ENCODE data around the gene TRIM43B. TPM values are rescaled to one million over a fixed set of nuclear protein-coding genes. Genes with fewer than 3 reads are reported as not detected.
"Not testable (repeated sequence)": the region's sequence is repeated elsewhere in the genome, so short reads cannot be mapped to it uniquely, and the experiment has no call there.

Gene TRIM43B
- total RNA-seq, 1 experiment from 2014 or later, result not detected

DNA sequence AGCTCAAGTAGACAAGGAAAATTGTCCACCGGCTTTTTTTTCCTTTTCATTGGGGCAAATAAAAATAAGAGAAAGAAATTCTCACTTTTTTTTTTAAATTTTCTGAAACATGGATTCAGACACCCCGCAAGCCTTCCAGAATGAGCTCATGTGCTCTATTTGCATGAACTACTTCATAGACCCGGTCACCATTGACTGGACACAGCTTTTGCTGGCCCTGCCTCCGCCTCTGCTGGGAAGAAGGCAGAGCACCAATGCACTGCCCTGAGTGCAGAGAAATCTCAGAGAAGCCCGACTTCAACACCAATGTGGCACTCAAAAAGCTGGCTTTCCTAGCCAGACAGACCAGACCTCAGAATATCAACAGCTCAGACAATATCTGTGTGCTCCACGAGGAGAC, 30.2 kb upstream of the TRIM43B start (continued):
- no peak for TF ChIP-seq ETV6 (CRISPR knock-in tag; IDR thresholded peaks at IDR 0.05)
- TF ChIP-seq, protein P1, sequence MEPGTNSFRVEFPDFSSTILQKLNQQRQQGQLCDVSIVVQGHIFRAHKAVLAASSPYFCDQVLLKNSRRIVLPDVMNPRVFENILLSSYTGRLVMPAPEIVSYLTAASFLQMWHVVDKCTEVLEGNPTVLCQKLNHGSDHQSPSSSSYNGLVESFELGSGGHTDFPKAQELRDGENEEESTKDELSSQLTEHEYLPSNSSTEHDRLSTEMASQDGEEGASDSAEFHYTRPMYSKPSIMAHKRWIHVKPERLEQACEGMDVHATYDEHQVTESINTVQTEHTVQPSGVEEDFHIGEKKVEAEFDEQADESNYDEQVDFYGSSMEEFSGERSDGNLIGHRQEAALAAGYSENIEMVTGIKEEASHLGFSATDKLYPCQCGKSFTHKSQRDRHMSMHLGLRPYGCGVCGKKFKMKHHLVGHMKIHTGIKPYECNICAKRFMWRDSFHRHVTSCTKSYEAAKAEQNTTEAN (CRISPR knock-in tag; IDR thresholded peaks at IDR 0.05), result no peak

DNA sequence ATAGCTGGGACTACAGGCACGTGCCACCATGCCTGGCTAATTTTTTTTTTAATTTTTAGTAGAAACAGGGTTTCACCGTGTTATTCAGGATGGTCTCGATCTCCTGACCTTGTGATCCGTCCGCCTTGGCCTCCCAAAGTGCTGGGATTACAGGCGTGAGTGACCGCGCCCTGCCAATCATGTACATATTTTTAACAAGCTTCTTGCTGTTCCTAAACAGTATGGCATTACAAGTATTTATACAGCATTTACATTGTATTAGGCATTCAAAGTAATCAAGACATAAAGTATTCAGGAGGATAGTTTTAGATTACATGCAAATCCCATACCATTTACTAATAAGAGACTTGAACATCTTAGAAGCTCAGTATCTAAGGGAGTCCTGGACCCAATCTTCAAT, 29.7 kb upstream of the TRIM43B start:
- H3K9me3 Mint-ChIP-seq; H3K27ac Mint-ChIP-seq; POLR2A ChIA-PET; H3K4me3 Mint-ChIP-seq; H3K27me3 Mint-ChIP-seq (ENCODE audit: low read depth); ATAC-seq; H3K36me3 Mint-ChIP-seq; DNase-seq (ENCODE audit: low spot score); H3K4me1 Mint-ChIP-seq: not testable (repeated sequence)
- CTCF ChIA-PET, result interaction anchor here (1.0 kb wide), 1 partner anchor 125 kb away, joined by 3 read pairs; no protein-coding TSS in a partner anchor

DNA sequence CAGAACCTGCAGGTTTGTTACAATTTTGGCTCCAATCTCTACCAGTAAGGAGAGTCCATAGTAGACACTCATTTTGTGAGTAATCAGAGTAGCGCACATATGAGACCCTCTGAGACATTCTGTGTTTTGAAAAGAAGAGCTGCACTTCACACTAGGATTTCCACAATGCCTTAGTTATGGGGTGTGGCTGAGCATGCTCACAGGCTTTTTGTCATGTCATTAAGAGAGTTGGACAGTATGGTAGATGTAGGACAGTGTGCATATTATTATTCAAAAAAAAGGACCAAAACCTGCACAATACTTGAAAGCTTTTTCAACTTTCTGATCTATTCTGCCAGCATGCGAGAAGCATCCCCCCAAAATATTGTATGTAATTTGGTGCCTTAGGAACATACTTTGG, 24.9 kb upstream of the TRIM43B start:
- Mint-ChIP-seq H3K36me3 (no peaks in the 10 kb centered on the region), H3K4me3 (no peak overlapping the region), H3K27ac (no peak overlapping the region), H3K27me3 (ENCODE audit: low read depth) (peaks cover 3% of the 10 kb centered on the region; the same call in 1 of the 2 replicates), H3K9me3 (no peaks in the 10 kb centered on the region), H3K4me1 (no peaks in the 10 kb centered on the region)
- TF ChIP-seq, protein P2, sequence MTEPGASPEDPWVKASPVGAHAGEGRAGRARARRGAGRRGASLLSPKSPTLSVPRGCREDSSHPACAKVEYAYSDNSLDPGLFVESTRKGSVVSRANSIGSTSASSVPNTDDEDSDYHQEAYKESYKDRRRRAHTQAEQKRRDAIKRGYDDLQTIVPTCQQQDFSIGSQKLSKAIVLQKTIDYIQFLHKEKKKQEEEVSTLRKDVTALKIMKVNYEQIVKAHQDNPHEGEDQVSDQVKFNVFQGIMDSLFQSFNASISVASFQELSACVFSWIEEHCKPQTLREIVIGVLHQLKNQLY (CRISPR knock-in tag; IDR thresholded peaks at IDR 0.05), result no peak
- TF ChIP-seq, protein P3, sequence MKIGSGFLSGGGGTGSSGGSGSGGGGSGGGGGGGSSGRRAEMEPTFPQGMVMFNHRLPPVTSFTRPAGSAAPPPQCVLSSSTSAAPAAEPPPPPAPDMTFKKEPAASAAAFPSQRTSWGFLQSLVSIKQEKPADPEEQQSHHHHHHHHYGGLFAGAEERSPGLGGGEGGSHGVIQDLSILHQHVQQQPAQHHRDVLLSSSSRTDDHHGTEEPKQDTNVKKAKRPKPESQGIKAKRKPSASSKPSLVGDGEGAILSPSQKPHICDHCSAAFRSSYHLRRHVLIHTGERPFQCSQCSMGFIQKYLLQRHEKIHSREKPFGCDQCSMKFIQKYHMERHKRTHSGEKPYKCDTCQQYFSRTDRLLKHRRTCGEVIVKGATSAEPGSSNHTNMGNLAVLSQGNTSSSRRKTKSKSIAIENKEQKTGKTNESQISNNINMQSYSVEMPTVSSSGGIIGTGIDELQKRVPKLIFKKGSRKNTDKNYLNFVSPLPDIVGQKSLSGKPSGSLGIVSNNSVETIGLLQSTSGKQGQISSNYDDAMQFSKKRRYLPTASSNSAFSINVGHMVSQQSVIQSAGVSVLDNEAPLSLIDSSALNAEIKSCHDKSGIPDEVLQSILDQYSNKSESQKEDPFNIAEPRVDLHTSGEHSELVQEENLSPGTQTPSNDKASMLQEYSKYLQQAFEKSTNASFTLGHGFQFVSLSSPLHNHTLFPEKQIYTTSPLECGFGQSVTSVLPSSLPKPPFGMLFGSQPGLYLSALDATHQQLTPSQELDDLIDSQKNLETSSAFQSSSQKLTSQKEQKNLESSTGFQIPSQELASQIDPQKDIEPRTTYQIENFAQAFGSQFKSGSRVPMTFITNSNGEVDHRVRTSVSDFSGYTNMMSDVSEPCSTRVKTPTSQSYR (CRISPR knock-in tag; IDR thresholded peaks at IDR 0.05), result no peak
- TF ChIP-seq, protein P4, sequence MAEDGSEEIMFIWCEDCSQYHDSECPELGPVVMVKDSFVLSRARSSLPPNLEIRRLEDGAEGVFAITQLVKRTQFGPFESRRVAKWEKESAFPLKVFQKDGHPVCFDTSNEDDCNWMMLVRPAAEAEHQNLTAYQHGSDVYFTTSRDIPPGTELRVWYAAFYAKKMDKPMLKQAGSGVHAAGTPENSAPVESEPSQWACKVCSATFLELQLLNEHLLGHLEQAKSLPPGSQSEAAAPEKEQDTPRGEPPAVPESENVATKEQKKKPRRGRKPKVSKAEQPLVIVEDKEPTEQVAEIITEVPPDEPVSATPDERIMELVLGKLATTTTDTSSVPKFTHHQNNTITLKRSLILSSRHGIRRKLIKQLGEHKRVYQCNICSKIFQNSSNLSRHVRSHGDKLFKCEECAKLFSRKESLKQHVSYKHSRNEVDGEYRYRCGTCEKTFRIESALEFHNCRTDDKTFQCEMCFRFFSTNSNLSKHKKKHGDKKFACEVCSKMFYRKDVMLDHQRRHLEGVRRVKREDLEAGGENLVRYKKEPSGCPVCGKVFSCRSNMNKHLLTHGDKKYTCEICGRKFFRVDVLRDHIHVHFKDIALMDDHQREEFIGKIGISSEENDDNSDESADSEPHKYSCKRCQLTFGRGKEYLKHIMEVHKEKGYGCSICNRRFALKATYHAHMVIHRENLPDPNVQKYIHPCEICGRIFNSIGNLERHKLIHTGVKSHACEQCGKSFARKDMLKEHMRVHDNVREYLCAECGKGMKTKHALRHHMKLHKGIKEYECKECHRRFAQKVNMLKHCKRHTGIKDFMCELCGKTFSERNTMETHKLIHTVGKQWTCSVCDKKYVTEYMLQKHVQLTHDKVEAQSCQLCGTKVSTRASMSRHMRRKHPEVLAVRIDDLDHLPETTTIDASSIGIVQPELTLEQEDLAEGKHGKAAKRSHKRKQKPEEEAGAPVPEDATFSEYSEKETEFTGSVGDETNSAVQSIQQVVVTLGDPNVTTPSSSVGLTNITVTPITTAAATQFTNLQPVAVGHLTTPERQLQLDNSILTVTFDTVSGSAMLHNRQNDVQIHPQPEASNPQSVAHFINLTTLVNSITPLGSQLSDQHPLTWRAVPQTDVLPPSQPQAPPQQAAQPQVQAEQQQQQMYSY (CRISPR knock-in tag; IDR thresholded peaks at IDR 0.05), result no peak
- TF ChIP-seq, protein P5, sequence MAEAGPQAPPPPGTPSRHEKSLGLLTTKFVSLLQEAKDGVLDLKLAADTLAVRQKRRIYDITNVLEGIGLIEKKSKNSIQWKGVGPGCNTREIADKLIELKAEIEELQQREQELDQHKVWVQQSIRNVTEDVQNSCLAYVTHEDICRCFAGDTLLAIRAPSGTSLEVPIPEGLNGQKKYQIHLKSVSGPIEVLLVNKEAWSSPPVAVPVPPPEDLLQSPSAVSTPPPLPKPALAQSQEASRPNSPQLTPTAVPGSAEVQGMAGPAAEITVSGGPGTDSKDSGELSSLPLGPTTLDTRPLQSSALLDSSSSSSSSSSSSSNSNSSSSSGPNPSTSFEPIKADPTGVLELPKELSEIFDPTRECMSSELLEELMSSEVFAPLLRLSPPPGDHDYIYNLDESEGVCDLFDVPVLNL (CRISPR knock-in tag; IDR thresholded peaks at IDR 0.05; ENCODE audit: borderline replicate concordance, low read depth), result no peak
- TF ChIP-seq ESRRA (CRISPR knock-in tag; IDR thresholded peaks at IDR 0.05; ENCODE audit: borderline replicate concordance), result no peak
- TF ChIP-seq TEAD4 (CRISPR knock-in tag; IDR thresholded peaks at IDR 0.05), result no peak
- TF ChIP-seq ZNF416 (CRISPR knock-in tag; IDR thresholded peaks at IDR 0.05), result no peak
- no peak for TF ChIP-seq RORB (CRISPR knock-in tag; IDR thresholded peaks at IDR 0.05)
- no peak for TF ChIP-seq SMAD4 (CRISPR knock-in tag; IDR thresholded peaks at IDR 0.05)
- TF ChIP-seq, protein P6, sequence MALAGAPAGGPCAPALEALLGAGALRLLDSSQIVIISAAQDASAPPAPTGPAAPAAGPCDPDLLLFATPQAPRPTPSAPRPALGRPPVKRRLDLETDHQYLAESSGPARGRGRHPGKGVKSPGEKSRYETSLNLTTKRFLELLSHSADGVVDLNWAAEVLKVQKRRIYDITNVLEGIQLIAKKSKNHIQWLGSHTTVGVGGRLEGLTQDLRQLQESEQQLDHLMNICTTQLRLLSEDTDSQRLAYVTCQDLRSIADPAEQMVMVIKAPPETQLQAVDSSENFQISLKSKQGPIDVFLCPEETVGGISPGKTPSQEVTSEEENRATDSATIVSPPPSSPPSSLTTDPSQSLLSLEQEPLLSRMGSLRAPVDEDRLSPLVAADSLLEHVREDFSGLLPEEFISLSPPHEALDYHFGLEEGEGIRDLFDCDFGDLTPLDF (CRISPR knock-in tag; IDR thresholded peaks at IDR 0.05), result no peak
- TF ChIP-seq ZNF396 (CRISPR knock-in tag; IDR thresholded peaks at IDR 0.05; ENCODE audit: borderline replicate concordance), result no peak
- TF ChIP-seq ZNF423 (CRISPR knock-in tag; IDR thresholded peaks at IDR 0.05), result no peak
- no peak for DNase-seq (ENCODE audit: low spot score)
- ChIA-PET POLR2A (no interaction called here), CTCF (interaction anchor here (0.7 kb wide), 2 partner anchors 83 to 513 kb away, joined by 3 read pairs; no protein-coding TSS in a partner anchor)
- no peak for ATAC-seq
